ENCODE data around the gene OSTM1.

OSTM1 gene

DNA sequence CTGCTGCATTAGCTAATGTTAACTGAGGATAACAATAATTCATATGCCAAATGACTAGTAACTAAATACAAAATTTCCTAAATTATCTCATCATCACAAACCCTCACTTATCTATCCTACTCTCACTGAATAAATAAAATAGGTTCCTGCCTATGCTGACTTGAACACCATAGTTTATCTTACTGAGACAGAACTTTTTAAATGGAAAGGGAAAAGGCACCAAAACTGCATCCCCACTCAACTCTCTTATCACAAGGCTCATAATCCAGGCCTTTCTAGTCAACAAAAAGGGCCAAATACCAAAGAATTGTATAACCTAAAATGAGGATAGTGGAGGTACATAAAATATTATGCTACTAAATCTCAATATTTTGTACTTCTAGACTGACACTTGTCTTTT, 23.1 kb downstream of the OSTM1 start:
- TF ChIP-seq, protein P1, sequence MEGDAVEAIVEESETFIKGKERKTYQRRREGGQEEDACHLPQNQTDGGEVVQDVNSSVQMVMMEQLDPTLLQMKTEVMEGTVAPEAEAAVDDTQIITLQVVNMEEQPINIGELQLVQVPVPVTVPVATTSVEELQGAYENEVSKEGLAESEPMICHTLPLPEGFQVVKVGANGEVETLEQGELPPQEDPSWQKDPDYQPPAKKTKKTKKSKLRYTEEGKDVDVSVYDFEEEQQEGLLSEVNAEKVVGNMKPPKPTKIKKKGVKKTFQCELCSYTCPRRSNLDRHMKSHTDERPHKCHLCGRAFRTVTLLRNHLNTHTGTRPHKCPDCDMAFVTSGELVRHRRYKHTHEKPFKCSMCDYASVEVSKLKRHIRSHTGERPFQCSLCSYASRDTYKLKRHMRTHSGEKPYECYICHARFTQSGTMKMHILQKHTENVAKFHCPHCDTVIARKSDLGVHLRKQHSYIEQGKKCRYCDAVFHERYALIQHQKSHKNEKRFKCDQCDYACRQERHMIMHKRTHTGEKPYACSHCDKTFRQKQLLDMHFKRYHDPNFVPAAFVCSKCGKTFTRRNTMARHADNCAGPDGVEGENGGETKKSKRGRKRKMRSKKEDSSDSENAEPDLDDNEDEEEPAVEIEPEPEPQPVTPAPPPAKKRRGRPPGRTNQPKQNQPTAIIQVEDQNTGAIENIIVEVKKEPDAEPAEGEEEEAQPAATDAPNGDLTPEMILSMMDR (IDR thresholded peaks at IDR 0.05; ENCODE audit: insufficient read depth, low read length, poor library complexity, severe bottlenecking) = no peak

DNA sequence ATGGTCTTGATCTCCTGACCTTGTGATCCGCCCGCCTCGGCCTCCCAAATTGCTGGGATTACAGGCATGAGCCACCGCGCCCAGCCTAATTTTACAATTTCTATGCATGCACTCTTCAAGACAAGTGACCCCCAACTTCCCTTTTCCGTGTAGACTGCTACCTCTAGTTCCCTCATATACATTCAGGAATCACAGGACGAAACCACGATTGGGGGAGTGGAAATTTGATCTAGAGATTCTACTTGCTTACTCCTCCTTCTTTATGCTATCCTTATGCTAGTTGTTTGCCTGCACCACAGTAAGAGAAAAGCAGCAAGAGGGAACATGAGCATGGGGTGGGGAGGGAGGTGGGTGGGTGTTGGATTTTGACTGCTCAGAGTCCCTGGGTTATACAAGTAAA, 34.9 kb downstream of the OSTM1 start:
- peaks cover 2% of the 10 kb centered on the region for H3K36me3 ChIP-seq (ENCODE audit: control insufficient read depth, insufficient read depth, low read length)
- no peak overlapping the region for H3K4me3 ChIP-seq (replicated peaks; ENCODE audit: low read depth, low read length)
- H3K27me3 ChIP-seq (replicated peaks; ENCODE audit: control insufficient read depth, insufficient read depth, low read length) = no peaks in the 10 kb centered on the region
- TF ChIP-seq, protein P1 (IDR thresholded peaks at IDR 0.05; ENCODE audit: insufficient read depth, low read length, poor library complexity, severe bottlenecking) = no peak
- DNase-seq (ENCODE audit: extremely low read depth, insufficient read length) = no peak

More for the DNA sequence above, 23.1 kb downstream of the OSTM1 start:
- no peak overlapping the region for H3K4me3 ChIP-seq (replicated peaks; ENCODE audit: low read depth, low read length)
- DNase-seq (ENCODE audit: extremely low read depth, insufficient read length) = no peak
- H3K27me3 ChIP-seq (replicated peaks; ENCODE audit: control insufficient read depth, insufficient read depth, low read length) = no peaks in the 10 kb centered on the region
- H3K36me3 ChIP-seq (ENCODE audit: control insufficient read depth, insufficient read depth, low read length) = peaks cover 3% of the 10 kb centered on the region

DNA sequence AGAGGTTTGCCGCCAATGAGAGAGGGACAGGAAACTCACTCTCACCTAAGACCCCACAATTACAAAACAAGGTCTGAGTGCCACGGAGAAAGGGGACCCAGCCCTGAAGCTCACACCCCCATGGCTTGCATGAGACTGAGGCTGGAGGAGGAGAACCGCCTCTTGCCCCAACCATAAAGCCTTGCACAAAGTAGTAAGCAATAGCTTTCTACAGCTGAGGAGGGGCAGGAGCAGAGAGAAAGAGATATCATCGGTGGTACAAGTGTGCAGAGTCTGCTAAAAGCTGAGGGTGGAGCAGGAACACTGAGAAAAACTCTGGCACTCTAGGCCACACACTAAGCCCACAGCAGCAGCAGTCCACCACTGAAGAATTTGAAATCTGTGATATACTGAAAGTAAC, 37.7 kb downstream of the OSTM1 start:
- H3K27me3 ChIP-seq (replicated peaks; ENCODE audit: control insufficient read depth, insufficient read depth, low read length) = no peaks in the 10 kb centered on the region
- H3K4me3 ChIP-seq (replicated peaks; ENCODE audit: low read depth, low read length) = no peak overlapping the region
- DNase-seq (ENCODE audit: extremely low read depth, insufficient read length) = no peak
- peaks cover 2% of the 10 kb centered on the region for H3K36me3 ChIP-seq (ENCODE audit: control insufficient read depth, insufficient read depth, low read length)
- TF ChIP-seq, protein P1 (IDR thresholded peaks at IDR 0.05; ENCODE audit: insufficient read depth, low read length, poor library complexity, severe bottlenecking) = no peak

DNA sequence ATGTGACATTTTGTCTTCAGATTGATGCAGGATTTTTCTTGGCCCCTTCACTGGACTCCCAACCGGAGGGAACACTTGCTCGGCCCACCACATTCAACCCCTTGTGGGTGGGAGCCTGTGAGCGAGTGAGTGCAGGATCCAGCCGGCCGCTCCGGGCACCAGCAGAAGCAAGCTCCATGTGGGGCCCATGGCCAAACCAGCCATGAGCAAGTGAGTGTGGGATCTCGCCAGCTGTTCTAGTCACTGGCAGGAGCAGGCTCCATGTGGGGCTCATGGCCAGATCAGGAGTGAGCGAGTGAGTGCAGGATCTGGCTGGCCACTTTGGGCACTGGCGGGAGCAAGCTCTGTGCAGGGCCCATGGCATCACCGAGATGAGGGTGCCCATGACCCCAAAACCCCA, 42.6 kb downstream of the OSTM1 start:
- TF ChIP-seq, protein P1 (IDR thresholded peaks at IDR 0.05; ENCODE audit: insufficient read depth, low read length, poor library complexity, severe bottlenecking) = no peak
- H3K27me3 ChIP-seq (replicated peaks; ENCODE audit: control insufficient read depth, insufficient read depth, low read length) = no peaks in the 10 kb centered on the region

DNA sequence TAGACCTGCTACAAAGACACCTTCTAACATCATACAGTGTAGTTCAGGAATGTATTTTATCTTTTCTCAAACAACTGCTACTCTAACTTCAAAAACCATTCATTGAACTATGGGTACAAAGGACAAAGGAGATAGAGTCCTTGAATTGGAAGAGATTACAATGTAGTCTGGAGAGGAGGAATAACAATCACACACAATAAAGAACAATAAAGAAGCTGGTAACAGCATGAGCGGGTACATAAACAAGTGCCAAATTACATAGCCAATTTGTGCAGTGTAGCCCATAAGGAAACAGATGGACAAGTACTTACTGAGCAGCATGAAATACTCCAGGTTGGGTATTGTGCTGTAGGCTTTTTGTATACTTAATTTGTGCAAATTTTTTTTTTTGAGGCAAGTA, 44.3 kb downstream of the OSTM1 start:
- no peaks in the 10 kb centered on the region for H3K27me3 ChIP-seq (replicated peaks; ENCODE audit: control insufficient read depth, insufficient read depth, low read length)

More for the DNA sequence above, 42.6 kb downstream of the OSTM1 start:
- no peak for DNase-seq (ENCODE audit: extremely low read depth, insufficient read length)
- H3K4me3 ChIP-seq (replicated peaks; ENCODE audit: low read depth, low read length) = no peak overlapping the region
- H3K36me3 ChIP-seq (ENCODE audit: control insufficient read depth, insufficient read depth, low read length) = no peaks in the 10 kb centered on the region

More for the DNA sequence above, 44.3 kb downstream of the OSTM1 start:
- Histone ChIP-seq H3K36me3 (ENCODE audit: control insufficient read depth, insufficient read depth, low read length) (no peaks in the 10 kb centered on the region), H3K4me3 (replicated peaks; ENCODE audit: low read depth, low read length) (no peak overlapping the region)
- DNase-seq (ENCODE audit: extremely low read depth, insufficient read length) = no peak
- TF ChIP-seq, protein P1 (IDR thresholded peaks at IDR 0.05; ENCODE audit: insufficient read depth, low read length, poor library complexity, severe bottlenecking) = no peak

All from GM06990 (cell line).